Stimulated activated memory B cell treated with anti-CD40 and anti-IgM and Interleukin-4, amounts not matched to agents 10 μg/mL and 1 μg/mL and 100 μg/mL, for 72 hours (primary cell): ENCODE measurements around the gene PLXNA2.

ENCODE experiments used
- ATAC-seq: fragments of 150-1000 bp; cut with Tn5 transposase; 2 replicates; pipeline ENCODE4 v1.10.0; 2021
- H3K27ac Mint-ChIP-seq: one replicate; pipeline ENCODE4 v1.8.0; 2022; ENCODE audit warnings: mild to moderate bottlenecking, mixed read lengths
- H3K27me3 Mint-ChIP-seq: one replicate; pipeline ENCODE4 v1.8.0; 2022; ENCODE audit warnings: mixed read lengths
- H3K36me3 Mint-ChIP-seq: one replicate; pipeline ENCODE4 v1.8.0; 2022; ENCODE audit warnings: mixed read lengths
- H3K4me1 Mint-ChIP-seq: one replicate; pipeline ENCODE4 v1.8.0; 2022; ENCODE audit warnings: mixed read lengths
- H3K4me3 Mint-ChIP-seq: one replicate; pipeline ENCODE4 v1.8.0; 2022; ENCODE audit warnings: mild to moderate bottlenecking, moderate library complexity, mixed read lengths
- H3K9me3 Mint-ChIP-seq: one replicate; pipeline ENCODE4 v1.8.0; 2022; ENCODE audit warnings: mixed read lengths

Gene PLXNA2

GRCh38 chr1:207997486-207998268 lies 246.5 kb downstream of the PLXNA2 start:
- ATAC-seq, result peak; percentile 76
- Mint-ChIP-seq H3K27me3 (peaks cover 20% of the 10 kb centered on the region), H3K4me1 (no peaks in the 10 kb centered on the region), H3K4me3 (no peak overlapping the region), H3K9me3 (no peaks in the 10 kb centered on the region), H3K27ac (no peak overlapping the region), H3K36me3 (no peaks in the 10 kb centered on the region)

- H3K4me1 Mint-ChIP-seq, result no peaks in the 10 kb centered on the region
- ATAC-seq, result no peak
- no peak overlapping the region for H3K4me3 Mint-ChIP-seq
- no peaks in the 10 kb centered on the region for H3K36me3 Mint-ChIP-seq
- H3K27me3 Mint-ChIP-seq, result peaks cover 13% of the 10 kb centered on the region
- no peak overlapping the region for H3K27ac Mint-ChIP-seq
- H3K9me3 Mint-ChIP-seq, result no peaks in the 10 kb centered on the region
Observed at GRCh38 chr1:207996636-207997035, 247.5 kb downstream of the PLXNA2 start.

- Mint-ChIP-seq H3K36me3 (no peaks in the 10 kb centered on the region), H3K9me3 (no peaks in the 10 kb centered on the region), H3K4me3 (no peak overlapping the region), H3K27ac (no peak overlapping the region), H3K4me1 (no peaks in the 10 kb centered on the region), H3K27me3 (peaks cover 13% of the 10 kb centered on the region)
- no peak for ATAC-seq
Observed at GRCh38 chr1:207995576-207995975, 248.6 kb downstream of the PLXNA2 start.

GRCh38 chr1:207993477-207994445 lies 250.4 kb downstream of the PLXNA2 start:
- H3K9me3 Mint-ChIP-seq, result no peaks in the 10 kb centered on the region
- no peak overlapping the region for H3K4me3 Mint-ChIP-seq
- H3K36me3 Mint-ChIP-seq, result no peaks in the 10 kb centered on the region
- no peak overlapping the region for H3K27ac Mint-ChIP-seq
- H3K27me3 Mint-ChIP-seq, result peaks cover 27% of the 10 kb centered on the region
- H3K4me1 Mint-ChIP-seq, result no peaks in the 10 kb centered on the region
- no peak for ATAC-seq

GRCh38 chr1:207992677-207993236 lies 251.4 kb downstream of the PLXNA2 start:
- Mint-ChIP-seq H3K9me3 (no peaks in the 10 kb centered on the region), H3K27ac (no peak overlapping the region), H3K4me1 (no peaks in the 10 kb centered on the region), H3K27me3 (peaks cover 27% of the 10 kb centered on the region), H3K36me3 (no peaks in the 10 kb centered on the region), H3K4me3 (no peak overlapping the region)
- no peak for ATAC-seq

- no peak overlapping the region for H3K27ac Mint-ChIP-seq
- no peak for ATAC-seq
- H3K4me1 Mint-ChIP-seq, result no peaks in the 10 kb centered on the region
- no peaks in the 10 kb centered on the region for H3K36me3 Mint-ChIP-seq
- no peak overlapping the region for H3K4me3 Mint-ChIP-seq
- no peaks in the 10 kb centered on the region for H3K9me3 Mint-ChIP-seq
- H3K27me3 Mint-ChIP-seq, result peaks cover 27% of the 10 kb centered on the region
Observed at GRCh38 chr1:207991583-207992026, 252.6 kb downstream of the PLXNA2 start.

- no peaks in the 10 kb centered on the region for H3K4me1 Mint-ChIP-seq
Observed at GRCh38 chr1:207990876-207991582, 253.2 kb downstream of the PLXNA2 start.

GRCh38 chr1:207990455-207990854 lies 253.7 kb downstream of the PLXNA2 start:
- Mint-ChIP-seq H3K9me3 (no peaks in the 10 kb centered on the region), H3K36me3 (no peaks in the 10 kb centered on the region), H3K4me3 (no peak overlapping the region), H3K27ac (no peak overlapping the region), H3K4me1 (no peaks in the 10 kb centered on the region), H3K27me3 (peaks cover 27% of the 10 kb centered on the region)
- ATAC-seq, result no peak

More at GRCh38 chr1:207990876-207991582, 253.2 kb downstream of the PLXNA2 start:
- H3K4me3 Mint-ChIP-seq, result no peak overlapping the region
- no peaks in the 10 kb centered on the region for H3K9me3 Mint-ChIP-seq
- no peaks in the 10 kb centered on the region for H3K36me3 Mint-ChIP-seq
- H3K27me3 Mint-ChIP-seq, result peaks cover 27% of the 10 kb centered on the region
- no peak overlapping the region for H3K27ac Mint-ChIP-seq
- ATAC-seq, result no peak

- H3K27ac Mint-ChIP-seq, result no peak overlapping the region
- H3K36me3 Mint-ChIP-seq, result no peaks in the 10 kb centered on the region
- peaks cover 21% of the 10 kb centered on the region for H3K27me3 Mint-ChIP-seq
- H3K4me3 Mint-ChIP-seq, result no peak overlapping the region
- no peaks in the 10 kb centered on the region for H3K4me1 Mint-ChIP-seq
- ATAC-seq, result no peak
- H3K9me3 Mint-ChIP-seq, result no peaks in the 10 kb centered on the region
Observed at GRCh38 chr1:207988326-207989165, 255.6 kb downstream of the PLXNA2 start.

GRCh38 chr1:207987164-207987563 lies 257.0 kb downstream of the PLXNA2 start:
- H3K4me3 Mint-ChIP-seq, result no peak overlapping the region
- no peaks in the 10 kb centered on the region for H3K4me1 Mint-ChIP-seq
- H3K27ac Mint-ChIP-seq, result no peak overlapping the region
- no peaks in the 10 kb centered on the region for H3K36me3 Mint-ChIP-seq
- H3K9me3 Mint-ChIP-seq, result no peaks in the 10 kb centered on the region
- no peak for ATAC-seq
- peaks cover 21% of the 10 kb centered on the region for H3K27me3 Mint-ChIP-seq

- no peaks in the 10 kb centered on the region for H3K4me1 Mint-ChIP-seq
- no peak overlapping the region for H3K27ac Mint-ChIP-seq
- H3K36me3 Mint-ChIP-seq, result no peaks in the 10 kb centered on the region
- H3K9me3 Mint-ChIP-seq, result no peaks in the 10 kb centered on the region
- H3K27me3 Mint-ChIP-seq, result peaks cover 33% of the 10 kb centered on the region
- peak; percentile 22 for ATAC-seq
- H3K4me3 Mint-ChIP-seq, result no peak overlapping the region
Observed at GRCh38 chr1:207985996-207986395, 258.2 kb downstream of the PLXNA2 start.

GRCh38 chr1:207984831-207985572 lies 259.2 kb downstream of the PLXNA2 start:
- Mint-ChIP-seq H3K9me3 (no peaks in the 10 kb centered on the region), H3K4me1 (no peaks in the 10 kb centered on the region), H3K27me3 (peaks cover 41% of the 10 kb centered on the region), H3K4me3 (no peak overlapping the region), H3K36me3 (no peaks in the 10 kb centered on the region), H3K27ac (no peak overlapping the region)
- no peak for ATAC-seq

GRCh38 chr1:207983044-207983635 lies 261.0 kb downstream of the PLXNA2 start:
- Mint-ChIP-seq H3K4me1 (no peaks in the 10 kb centered on the region), H3K27ac (no peak overlapping the region), H3K36me3 (no peaks in the 10 kb centered on the region), H3K9me3 (no peaks in the 10 kb centered on the region), H3K27me3 (peaks cover 41% of the 10 kb centered on the region), H3K4me3 (no peak overlapping the region)
- no peak for ATAC-seq
